Caco-2 (cell line): Measurements from ENCODE around the gene TRAPPC3. TPM values are rescaled to one million over a fixed set of nuclear protein-coding genes. Genes with fewer than 3 reads are reported as not detected.

Source experiments
- BruUV-seq: library from RNA; stranded (reverse); fragments of 400-500 nt; replicated peaks from 2 replicates; lab custom pipeline; 2021; lab: Mats Ljungman, UMichigan
- CTCF ChIA-PET: fragments of 300-600 bp; sonication (Branson Sonifier 250); formaldehyde crosslinking; loops from one replicate; lab custom pipeline; 2022; ENCODE audit warnings: antibody characterized with exemption; lab: Charles Lee
- POLR2A ChIA-PET: fragments of 300-600 bp; sonication (Branson Sonifier 250); formaldehyde crosslinking; loops from one replicate; lab custom pipeline; 2022; ENCODE audit warnings: antibody characterized with exemption; lab: Charles Lee
- DNase-seq, 2 experiments: peaks; one replicate each; pipeline versions ENCODE4 v3.0.0 to v3.0.0-alpha.2; 2020 to 2022
- H3K27me3 ChIP-seq: replicated peaks from 2 replicates; pipeline ENCODE4 v1.6.0; 2011; ENCODE audit warnings: low read length; ENCODE audit not compliant: control insufficient read depth, insufficient read depth
- H3K36me3 ChIP-seq: 2 replicates; pipeline ENCODE4 v1.5.1; 2011; ENCODE audit warnings: low read length; ENCODE audit not compliant: control insufficient read depth, insufficient read depth
- H3K4me1 ChIP-seq: fragments of 250-450 bp; sonication (Bioruptor Pico); 2 replicates; pipeline ENCODE4 v1.5.1; 2020; ENCODE audit warnings: mild to moderate bottlenecking
- H3K4me3 ChIP-seq: 2 replicates; pipeline ENCODE4 v1.5.1; 2011; ENCODE audit warnings: low read depth, mild to moderate bottlenecking, control low read depth, low read length
- H3K9me3 ChIP-seq: fragments of 250-450 bp; sonication (Bioruptor Pico); 2 replicates; pipeline ENCODE4 v1.5.1; 2020; ENCODE audit warnings: mild to moderate bottlenecking, moderate library complexity
- H3K27ac Mint-ChIP-seq: one replicate; pipeline ENCODE4 v1.8.0; 2022; ENCODE audit warnings: mixed read lengths; ENCODE audit not compliant: unreplicated experiment
- H3K27me3 Mint-ChIP-seq: one replicate; pipeline ENCODE4 v1.8.0; 2022; ENCODE audit warnings: mixed read lengths; ENCODE audit not compliant: insufficient read depth, unreplicated experiment
- H3K36me3 Mint-ChIP-seq: one replicate; pipeline ENCODE4 v1.8.0; 2022; ENCODE audit warnings: mild to moderate bottlenecking, mixed read lengths; ENCODE audit not compliant: insufficient read depth, unreplicated experiment
- H3K4me1 Mint-ChIP-seq: one replicate; pipeline ENCODE4 v1.8.0; 2022; ENCODE audit warnings: low read depth, mixed read lengths; ENCODE audit not compliant: unreplicated experiment
- H3K4me3 Mint-ChIP-seq: one replicate; pipeline ENCODE4 v1.8.0; 2022; ENCODE audit warnings: mild to moderate bottlenecking, moderate library complexity, mixed read lengths; ENCODE audit not compliant: unreplicated experiment
- H3K9me3 Mint-ChIP-seq: one replicate; pipeline ENCODE4 v1.8.0; 2022; ENCODE audit warnings: mixed read lengths; ENCODE audit not compliant: unreplicated experiment
- CTCF ChIP-seq, 2 experiments: fragments of 200-600 bp in 1 of 2; IDR thresholded peaks; 1 replicate in 1 of 2; 2 replicates in 1 of 2; pipeline versions ENCODE4 v1.5.1 to v1.8.0; 2011 to 2022; ENCODE audit warnings: antibody characterized with exemption in 1 of 2, control low read depth in 1 of 2, inconsistent platforms in 1 of 2, low read depth in 1 of 2, low read length in 1 of 2, mild to moderate bottlenecking in 1 of 2, moderate library complexity in 1 of 2; ENCODE audit not compliant: insufficient read depth in 1 of 2, severe bottlenecking in 1 of 2, unreplicated experiment in 1 of 2
- intact Hi-C: fragments of 100-400 bp; cut with micrococcal nuclease; formaldehyde crosslinking; loops from one replicate; pipeline ENCODE4 v1.10.0; 2022; ENCODE audit not compliant: unreplicated experiment
- total RNA-seq: library from RNA; stranded (reverse); gene quantifications from 2 replicates; pipeline ENCODE4 v1.2.3, GENCODE V29; 2022

Gene TRAPPC3
- total RNA-seq, 1 experiment from 2014 or later: 35.4 TPM

- POLR2A ChIA-PET: no interaction called here
- Mint-ChIP-seq H3K27me3 (no peaks in the 10 kb centered on the region), H3K4me1 (peaks cover 7% of the 10 kb centered on the region)
These were observed 38.7 kb upstream of the TRAPPC3 start for GRCh38 chr1:36187800-36188593.

GRCh38 chr1:36183309-36183856, 34.1 kb upstream of the TRAPPC3 start:
- H3K4me1 ChIP-seq: no peaks in the 10 kb centered on the region
- no TSS peak for BruUV-seq
- ChIA-PET POLR2A (no interaction called here), CTCF (no interaction called here)
- DNase-seq: no peak
- Mint-ChIP-seq H3K4me1 (peaks cover 7% of the 10 kb centered on the region), H3K9me3 (no peaks in the 10 kb centered on the region), H3K27me3 (no peaks in the 10 kb centered on the region), H3K27ac (no peak overlapping the region), H3K36me3 (peaks cover 29% of the 10 kb centered on the region), H3K4me3 (no peak overlapping the region)
- no peaks in the 10 kb centered on the region for H3K9me3 ChIP-seq
- intact Hi-C loops: no loop called here
- H3K36me3 ChIP-seq: no peaks in the 10 kb centered on the region
- no peak for TF ChIP-seq CTCF (IDR thresholded peaks at IDR 0.05; ENCODE audit: insufficient read depth in 1 of 2, low read depth in 1 of 2, low read length in 1 of 2, severe bottlenecking in 1 of 2, unreplicated experiment in 1 of 2)
- no peaks in the 10 kb centered on the region for H3K27me3 ChIP-seq
- H3K4me3 ChIP-seq: no peak overlapping the region

More at GRCh38 chr1:36187800-36188593, 38.7 kb upstream of the TRAPPC3 start:
- Mint-ChIP-seq H3K27ac (peak overlapping the region; percentile 76), H3K36me3 (peaks cover 6% of the 10 kb centered on the region), H3K9me3 (no peaks in the 10 kb centered on the region), H3K4me3 (peak overlapping the region; percentile 37)
- TF ChIP-seq CTCF (IDR thresholded peaks at IDR 0.05; ENCODE audit: insufficient read depth in 1 of 2, low read depth in 1 of 2, low read length in 1 of 2, severe bottlenecking in 1 of 2, unreplicated experiment in 1 of 2): peak; percentile 61 to 73
- Histone ChIP-seq H3K9me3 (no peaks in the 10 kb centered on the region), H3K4me1 (no peaks in the 10 kb centered on the region), H3K36me3 (no peaks in the 10 kb centered on the region), H3K4me3 (no peak overlapping the region), H3K27me3 (no peaks in the 10 kb centered on the region)
- BruUV-seq: no TSS peak
- CTCF ChIA-PET: interaction anchor here (0.6 to 2.6 kb wide), 8 partner anchors 14 to 103 kb away, joined by 3 to 13 read pairs (median 4); partner anchors contain the start of genes THRAP3 and TRAPPC3
- intact Hi-C loops: loop anchor here (1.0 to 5.0 kb wide), 3 partner anchors 39 to 89 kb away; partner anchors contain the start of gene TRAPPC3
- peak; percentile 74 to 80 for DNase-seq

GRCh38 chr1:36182734-36183133, 33.4 kb upstream of the TRAPPC3 start:
- Mint-ChIP-seq H3K36me3 (peaks cover 29% of the 10 kb centered on the region), H3K27ac (no peak overlapping the region), H3K4me3 (no peak overlapping the region), H3K9me3 (no peaks in the 10 kb centered on the region), H3K4me1 (peaks cover under 1% of the 10 kb centered on the region), H3K27me3 (no peaks in the 10 kb centered on the region)
- no peak for DNase-seq
- Histone ChIP-seq H3K4me3 (no peak overlapping the region), H3K27me3 (no peaks in the 10 kb centered on the region), H3K4me1 (no peaks in the 10 kb centered on the region), H3K36me3 (no peaks in the 10 kb centered on the region), H3K9me3 (no peaks in the 10 kb centered on the region)
- ChIA-PET CTCF (no interaction called here), POLR2A (no interaction called here)
- intact Hi-C loops: no loop called here
- TF ChIP-seq CTCF (IDR thresholded peaks at IDR 0.05; ENCODE audit: insufficient read depth in 1 of 2, low read depth in 1 of 2, low read length in 1 of 2, severe bottlenecking in 1 of 2, unreplicated experiment in 1 of 2): no peak
- BruUV-seq: no TSS peak
